ENCODE results near the gene DACH1.

Gene DACH1

GRCh38 chr13:71695662-71696061, 171.3 kb downstream of the DACH1 start:
- no peak for DNase-seq

DNA sequence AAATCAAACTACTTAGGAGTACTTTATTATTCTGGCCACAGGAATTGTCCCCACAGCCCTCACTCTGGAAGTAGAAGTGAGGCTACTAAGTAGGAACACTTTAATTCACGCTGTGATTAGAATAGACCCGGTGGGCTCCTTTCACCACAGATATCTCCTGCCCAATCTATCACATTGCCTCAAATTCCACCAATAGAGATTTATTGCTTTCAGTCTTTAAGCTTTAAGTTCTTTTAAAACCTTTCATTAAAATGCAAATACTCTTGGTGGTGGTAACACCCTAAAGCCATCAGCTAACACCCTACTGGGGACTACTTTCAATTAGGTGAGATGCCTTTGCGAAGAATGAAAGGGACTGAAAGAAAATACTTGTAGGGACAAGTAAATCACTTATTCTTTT, 181.9 kb downstream of the DACH1 start:
- DNase-seq = no peak

- no peak for DNase-seq
Measured at GRCh38 chr13:71681901-71682613, 184.9 kb downstream of the DACH1 start.

GRCh38 chr13:71677124-71677523, 189.9 kb downstream of the DACH1 start:
- DNase-seq = no peak

GRCh38 chr13:71672512-71672911, 194.5 kb downstream of the DACH1 start:
- DNase-seq = no peak

DNA sequence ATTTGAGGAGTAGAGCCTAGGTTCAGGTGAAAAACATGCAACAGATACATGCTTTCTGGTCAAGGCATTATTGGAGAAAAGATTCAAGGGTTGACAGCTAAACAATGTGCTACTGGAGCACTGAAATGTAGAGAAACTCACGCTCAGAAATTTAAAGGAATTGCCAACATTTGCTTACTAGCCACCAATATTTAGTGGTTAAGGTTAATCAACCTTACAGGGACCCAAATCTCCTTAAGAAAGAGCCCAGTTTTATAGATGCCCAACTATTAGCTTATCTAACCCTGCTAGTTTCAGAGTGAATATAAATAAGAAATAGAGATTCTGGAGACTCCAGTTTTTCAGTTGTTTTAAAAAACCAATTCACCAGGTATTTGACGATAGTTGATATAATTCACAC, 203.6 kb downstream of the DACH1 start:
- no peak for DNase-seq

DNA sequence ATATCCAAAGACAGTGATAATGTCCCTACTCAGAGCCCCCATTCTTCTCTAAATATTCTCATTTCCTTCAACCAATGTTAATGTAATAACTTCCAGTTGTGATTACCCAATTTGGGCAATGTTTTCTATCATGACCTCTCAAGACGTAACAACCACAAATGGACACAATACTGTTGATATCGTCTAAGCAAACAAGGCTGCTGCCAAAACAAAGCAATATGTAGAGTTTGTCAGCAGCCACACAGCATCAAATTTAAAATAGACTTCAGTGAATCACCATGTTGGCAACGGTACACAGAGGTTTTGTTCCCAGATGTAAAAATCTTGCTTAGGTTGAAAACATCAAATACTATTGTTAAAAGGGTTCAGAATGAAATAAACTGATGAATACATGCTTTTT, 205.1 kb downstream of the DACH1 start:
- DNase-seq = no peak

DNA sequence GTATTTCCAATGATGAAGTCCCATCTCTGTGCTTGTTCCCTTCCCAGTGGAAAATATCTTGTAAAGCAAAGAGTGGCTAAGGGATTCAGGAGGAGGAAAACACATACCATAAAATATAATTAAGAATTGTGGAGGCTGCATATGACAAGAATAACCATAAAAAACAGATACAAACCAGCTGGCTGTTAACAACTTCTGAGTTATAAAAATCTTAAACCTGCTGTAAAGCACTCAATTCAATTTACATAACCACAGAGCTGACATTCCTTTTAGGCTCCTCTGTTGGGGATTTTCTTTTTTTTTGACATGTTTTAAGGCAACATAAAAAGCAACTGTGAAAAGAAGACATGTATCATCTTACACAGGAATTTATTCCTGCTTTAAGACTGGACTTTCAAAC, 207.6 kb downstream of the DACH1 start:
- DNase-seq = no peak

DNA sequence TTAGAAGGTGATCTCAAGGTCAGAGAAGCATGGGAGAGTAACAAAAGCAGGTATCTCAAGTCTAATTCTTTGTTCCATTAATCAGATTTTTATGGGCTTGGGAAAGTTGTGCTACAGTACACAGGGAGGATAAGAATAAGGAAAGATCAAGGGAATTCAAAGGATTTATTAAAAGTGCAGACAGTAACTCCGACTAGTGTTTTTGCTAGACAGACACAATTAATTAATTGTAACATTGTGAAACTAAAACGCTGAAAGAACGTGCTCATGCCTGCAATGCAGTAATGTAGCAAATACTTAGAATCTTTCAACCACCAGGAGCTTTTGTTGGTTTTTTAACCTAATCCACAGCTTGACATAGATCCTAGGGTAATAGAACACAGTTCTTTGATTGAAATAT, 221.5 kb downstream of the DACH1 start:
- DNase-seq = no peak

DNA sequence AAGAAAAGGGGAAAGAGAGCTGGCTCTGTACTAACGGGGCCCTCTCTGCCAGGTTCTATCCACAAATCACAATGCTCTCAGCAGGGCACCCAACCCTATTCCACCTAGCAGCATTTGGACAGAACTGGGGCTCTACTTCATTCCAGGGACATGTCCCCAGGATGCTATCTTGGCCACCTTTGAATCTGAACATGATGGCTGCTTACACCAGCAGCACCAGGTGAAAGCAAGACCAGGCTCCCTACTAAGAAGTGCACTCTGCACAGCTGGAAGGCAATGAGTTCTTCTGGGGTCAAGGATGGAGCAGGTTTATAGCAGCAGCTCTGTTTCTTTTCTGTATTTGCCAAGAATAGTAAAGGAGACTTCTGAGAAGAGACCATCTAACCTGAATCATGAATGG, 222.4 kb downstream of the DACH1 start:
- DNase-seq = no peak

DNA sequence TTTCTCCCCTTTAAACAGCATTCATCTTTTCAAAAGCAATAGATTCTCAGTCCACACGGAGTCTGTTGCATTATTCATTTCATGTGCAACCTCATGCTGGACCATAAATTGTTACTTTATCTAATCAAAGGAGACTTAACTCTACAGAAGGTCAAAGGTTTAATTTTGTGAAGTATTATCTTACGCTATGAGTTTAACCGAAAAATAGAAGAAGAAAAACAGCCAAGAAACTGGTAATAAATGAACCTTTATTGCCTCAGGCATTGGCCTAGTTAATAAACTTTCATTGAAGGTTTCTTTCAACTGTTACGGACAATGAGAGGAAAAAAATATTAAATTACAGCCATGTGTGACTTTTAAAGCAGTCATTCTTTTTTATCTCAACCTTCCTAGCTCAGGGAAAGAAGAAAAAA, 223.6 kb downstream of the DACH1 start:
- no peak for DNase-seq

DNA sequence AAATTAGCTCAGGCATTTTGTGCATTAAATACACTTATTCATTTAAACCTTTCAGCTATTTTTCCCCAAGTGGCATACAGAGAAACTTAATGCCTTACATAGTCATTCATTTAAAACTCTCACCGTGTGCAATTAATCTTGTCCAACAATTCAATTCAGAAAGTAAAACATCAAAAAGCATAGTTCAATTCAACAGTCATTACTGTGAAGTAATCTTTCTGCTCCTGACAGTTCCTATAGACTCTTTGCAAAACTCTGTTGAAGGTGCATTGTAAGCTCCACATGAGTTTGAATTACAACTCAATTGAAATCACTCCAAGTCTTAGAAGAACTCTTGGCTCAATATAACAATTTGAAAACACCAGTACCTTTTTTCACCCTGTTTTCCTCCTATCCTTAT, 228.3 kb downstream of the DACH1 start:
- no peak for DNase-seq

DNA sequence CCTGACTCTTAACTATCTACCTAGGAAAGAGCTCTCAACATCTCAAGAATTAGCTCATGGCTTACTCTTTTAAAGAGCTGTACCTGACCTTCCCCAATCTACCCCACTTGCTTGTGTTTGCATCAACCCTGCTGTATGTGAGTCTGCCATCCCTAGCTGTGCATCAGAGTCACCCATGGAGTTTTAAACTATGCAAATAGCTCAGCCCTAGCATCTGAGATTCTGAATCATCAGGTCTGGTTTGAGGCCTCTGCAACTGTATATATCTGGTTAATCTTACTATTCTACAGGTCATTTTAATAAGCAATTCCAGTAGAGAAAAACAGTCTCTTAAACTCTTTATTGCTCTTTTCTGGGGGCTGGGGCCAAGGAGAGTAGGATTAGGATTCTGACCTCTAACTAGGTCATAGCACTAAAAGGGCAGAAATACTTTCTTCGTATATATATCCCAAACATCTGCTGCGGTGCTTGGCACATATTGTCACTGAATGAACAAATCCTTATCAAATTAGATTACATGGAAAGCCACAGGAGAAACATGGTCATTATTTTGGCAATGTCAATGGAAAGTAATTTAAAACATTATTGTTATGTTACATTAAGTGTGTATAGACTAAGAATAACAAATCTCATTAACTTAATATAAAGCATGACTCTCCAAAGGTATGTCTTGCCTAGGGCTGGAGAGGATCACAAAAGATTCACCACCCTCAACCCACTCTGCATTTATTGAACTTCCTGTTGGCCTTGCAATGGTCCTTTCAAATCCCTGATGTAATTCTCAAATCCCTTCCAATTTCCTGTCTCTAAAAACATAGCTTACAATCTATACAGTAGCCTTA, 232.2 kb downstream of the DACH1 start:
- DNase-seq = no peak

DNA sequence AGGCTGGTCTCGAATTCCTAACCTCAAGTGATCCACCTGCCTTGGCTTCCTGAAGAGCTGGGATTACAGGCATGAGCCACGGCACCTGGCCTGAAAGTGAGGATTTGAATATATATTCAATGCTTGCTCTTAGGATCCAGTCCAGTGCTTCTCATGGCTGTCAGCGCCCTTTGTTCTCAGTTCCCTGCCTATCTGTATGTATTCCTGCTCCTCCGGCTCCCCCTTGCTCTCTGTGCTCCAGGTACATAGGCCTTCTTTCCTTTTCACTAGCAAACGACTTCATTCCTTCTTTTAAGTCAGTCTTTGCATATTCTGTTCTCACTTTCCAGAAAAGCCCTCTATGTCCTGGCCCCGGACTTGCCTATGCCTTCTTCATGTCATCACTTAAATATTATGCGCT, 232.8 kb downstream of the DACH1 start:
- DNase-seq = no peak

DNA sequence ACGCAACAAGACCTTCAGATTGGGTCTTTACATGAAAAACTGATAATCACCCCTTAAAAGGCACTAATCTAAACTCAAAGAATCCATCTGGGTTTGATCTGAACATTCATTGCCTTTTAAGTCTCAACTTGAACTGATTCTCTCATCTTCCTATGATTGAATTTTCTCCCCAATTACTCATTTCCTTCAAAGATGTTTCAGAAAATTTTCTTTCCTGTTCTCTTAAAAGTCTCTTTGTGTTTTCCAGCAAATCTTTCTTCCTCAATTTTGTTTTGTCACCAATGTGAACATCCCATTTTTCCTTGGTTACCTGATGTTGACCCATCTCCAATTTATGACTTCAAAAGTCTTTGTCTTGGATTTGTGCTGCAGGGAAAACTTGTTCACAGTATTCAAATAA, 234.3 kb downstream of the DACH1 start:
- DNase-seq = no peak

GRCh38 chr13:71632206-71632605, 234.8 kb downstream of the DACH1 start:
- DNase-seq = no peak

DNA sequence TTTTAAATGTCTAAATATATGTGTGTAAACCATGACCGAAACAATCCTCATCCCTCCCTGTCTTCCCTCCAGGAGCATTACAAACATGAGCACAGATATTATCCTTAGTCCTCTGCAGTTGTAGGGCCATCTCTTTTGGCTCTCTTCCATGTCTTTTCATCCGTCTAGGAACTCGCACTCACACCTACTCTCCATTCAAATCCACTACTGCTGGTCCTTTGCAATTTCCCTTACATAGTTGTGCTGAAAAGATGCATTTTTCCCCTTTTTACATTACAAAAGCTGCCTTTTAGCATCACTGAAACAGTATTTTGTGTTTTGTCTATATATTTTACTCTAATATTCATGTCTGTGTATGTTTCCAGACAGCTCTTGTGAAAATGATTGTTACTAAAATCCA, 237.8 kb downstream of the DACH1 start:
- DNase-seq = no peak

DNA sequence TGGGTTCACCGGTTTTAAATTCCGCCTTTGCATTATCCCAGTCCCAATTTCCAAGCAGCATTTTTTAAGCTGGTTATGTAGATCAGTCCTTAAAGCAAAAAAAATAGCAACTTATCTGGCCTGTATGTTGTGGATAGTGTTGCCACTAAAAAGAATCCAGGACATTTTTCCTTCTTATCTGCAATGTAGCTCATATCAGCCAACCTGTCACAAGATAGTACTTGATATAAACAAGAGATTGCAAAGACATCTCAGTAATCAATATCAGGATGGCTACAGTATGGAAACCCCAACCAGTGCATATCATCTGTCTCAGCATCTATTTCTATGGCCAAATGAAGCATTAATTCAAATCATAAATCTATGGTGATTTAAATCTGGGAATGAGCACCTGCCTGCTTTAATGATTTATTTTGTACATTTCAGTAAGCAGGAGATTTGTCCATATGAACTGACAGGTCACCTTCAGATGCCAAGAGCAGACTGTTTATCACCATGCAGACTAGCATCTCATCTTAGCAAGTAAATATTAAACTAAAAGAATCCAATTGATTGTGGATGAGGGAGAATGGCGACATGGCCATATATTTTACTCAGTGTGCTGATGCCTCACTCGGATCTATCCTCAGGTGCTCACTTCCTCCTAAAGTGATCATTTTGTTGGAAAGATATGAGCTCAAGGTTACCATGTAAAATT, 240.4 kb downstream of the DACH1 start:
- DNase-seq = no peak

- DNase-seq = no peak
Measured at GRCh38 chr13:71625694-71626093, 241.3 kb downstream of the DACH1 start.

- DNase-seq = no peak
Measured at GRCh38 chr13:71624653-71625600, 242.1 kb downstream of the DACH1 start.

DNA sequence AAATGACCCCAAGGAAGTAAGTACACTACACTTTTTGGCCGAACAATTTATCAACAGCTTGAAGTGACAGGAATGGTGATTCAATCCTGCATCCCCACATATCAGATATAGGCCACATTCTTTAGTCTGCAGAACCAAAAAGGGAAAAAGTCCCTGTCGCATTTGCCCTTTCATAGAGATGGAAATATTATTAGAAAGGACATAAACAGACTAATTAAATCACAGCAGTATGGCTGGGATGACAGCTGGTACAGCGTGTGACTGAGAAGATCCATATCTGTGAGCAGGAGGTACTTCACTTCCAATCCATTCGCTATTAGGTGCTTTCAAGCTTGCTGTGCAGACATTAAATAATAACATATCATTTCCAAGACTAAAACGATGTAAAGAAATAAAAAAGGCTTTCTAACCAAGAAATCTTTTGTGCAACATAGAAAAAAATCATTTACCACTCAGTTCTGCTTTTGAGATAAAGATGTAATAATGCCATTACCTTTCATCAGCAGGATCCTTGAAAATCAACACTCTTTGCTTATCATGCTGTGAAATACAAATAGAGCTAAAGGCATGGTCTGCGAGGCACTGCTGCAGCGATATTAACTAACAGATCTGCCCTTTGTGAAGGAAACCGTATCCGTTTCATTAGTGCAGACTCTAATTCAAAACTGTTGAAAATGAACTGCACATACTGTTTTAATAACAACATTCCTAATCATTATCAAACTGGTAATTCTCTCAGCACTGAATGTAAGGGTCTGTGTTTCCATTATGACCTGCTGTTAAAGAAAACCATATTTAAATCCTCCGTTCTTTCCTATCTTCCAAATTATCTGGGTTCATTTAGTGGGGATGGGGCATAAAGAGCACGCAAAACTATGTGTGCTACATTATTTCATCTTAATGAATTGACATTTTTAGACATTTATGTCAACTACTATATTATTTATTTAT, 245.6 kb downstream of the DACH1 start:
- no peak for DNase-seq

- no peak for DNase-seq
Measured at GRCh38 chr13:71619096-71619495, 247.9 kb downstream of the DACH1 start.

Data from CD4-positive, alpha-beta T cell treated with Interleukin-21 for 1 hour (primary cell).